Amniotic epithelial cell (primary cell): ENCODE results near the gene NBR1.
"Not testable (repeated sequence)": the region's sequence is repeated elsewhere in the genome, so short reads cannot be mapped to it uniquely, and the experiment has no call there.

Experiments used
- DNase-seq: peaks from one replicate; pipeline ENCODE4 v3.0.0-alpha.2; 2010; ENCODE audit warnings: low read depth

Gene NBR1

GRCh38 chr17:43212641-43213490 lies 41.9 kb downstream of the NBR1 start:
- DNase-seq = no peak

GRCh38 chr17:43213545-43213944 lies 42.5 kb downstream of the NBR1 start:
- DNase-seq = no peak

- no peak for DNase-seq
Observed at GRCh38 chr17:43215341-43215740, 44.3 kb downstream of the NBR1 start.

GRCh38 chr17:43216369-43216761 lies 45.4 kb downstream of the NBR1 start:
- no peak for DNase-seq

- DNase-seq = no peak
Observed at GRCh38 chr17:43216762-43217613, 46.0 kb downstream of the NBR1 start.

- DNase-seq = no peak
Observed at GRCh38 chr17:43217614-43218087, 46.6 kb downstream of the NBR1 start.

GRCh38 chr17:43219001-43219400 lies 48.0 kb downstream of the NBR1 start:
- DNase-seq = no peak

GRCh38 chr17:43219746-43220380 lies 48.8 kb downstream of the NBR1 start:
- DNase-seq = no peak

GRCh38 chr17:43220511-43221125 lies 49.6 kb downstream of the NBR1 start:
- DNase-seq = no peak

GRCh38 chr17:43224146-43224705 lies 53.2 kb downstream of the NBR1 start:
- DNase-seq = no peak

GRCh38 chr17:43226393-43226792 lies 55.4 kb downstream of the NBR1 start:
- no peak for DNase-seq

- not testable (repeated sequence) for DNase-seq
Observed at GRCh38 chr17:43228020-43228782, 57.2 kb downstream of the NBR1 start, which contains the start of gene CCDC200. Gene CCDC200 (minus strand): TSS chr17:43228623. CDS start chr17:43228554, 69 bp downstream.

- DNase-seq = not testable (repeated sequence)
Observed at GRCh38 chr17:43231205-43232020, 60.4 kb downstream of the NBR1 start.

GRCh38 chr17:43232021-43232699 lies 61.1 kb downstream of the NBR1 start:
- DNase-seq = peak; percentile 35

GRCh38 chr17:43233263-43233662 lies 62.2 kb downstream of the NBR1 start:
- DNase-seq = not testable (repeated sequence)

- DNase-seq = not testable (repeated sequence)
Observed at GRCh38 chr17:43233877-43234276, 62.9 kb downstream of the NBR1 start, which contains the start of gene RNU2-1. Gene RNU2-1 (minus strand): TSS chr17:43233977.

GRCh38 chr17:43239597-43239996 lies 68.6 kb downstream of the NBR1 start:
- DNase-seq = not testable (repeated sequence)

- not testable (repeated sequence) for DNase-seq
Observed at GRCh38 chr17:43240596-43241352, 69.8 kb downstream of the NBR1 start.
